NT2/D1 (cell line): Measurements from ENCODE around the gene FBXW11.

Source experiments
- DNase-seq: peaks from one replicate; pipeline ENCODE4 v3.0.0-alpha.2; 2011; ENCODE audit warnings: low read depth, low spot score
- H3K27me3 ChIP-seq: 2 replicates; pipeline ENCODE4 v1.6.0; 2011; ENCODE audit warnings: mild to moderate bottlenecking; ENCODE audit not compliant: insufficient read length, insufficient read depth
- H3K36me3 ChIP-seq: 2 replicates; pipeline ENCODE4 v1.6.1; 2011; ENCODE audit warnings: mild to moderate bottlenecking, low read length, mixed read lengths; ENCODE audit not compliant: insufficient read depth, insufficient read length
- H3K4me1 ChIP-seq: 2 replicates; pipeline ENCODE4 v1.5.1; 2011; ENCODE audit not compliant: insufficient read depth, insufficient read length
- H3K4me3 ChIP-seq: 2 replicates; pipeline ENCODE4 v1.5.1; 2011; ENCODE audit warnings: low read depth; ENCODE audit not compliant: insufficient read length
- H3K9ac ChIP-seq: 2 replicates; pipeline ENCODE4 v1.6.0; 2011; ENCODE audit warnings: low read depth; ENCODE audit not compliant: insufficient read length
- H3K9me3 ChIP-seq: 2 replicates; pipeline ENCODE4 v1.5.1; 2011; ENCODE audit warnings: mild to moderate bottlenecking, low read length; ENCODE audit not compliant: insufficient read depth
- SUZ12 ChIP-seq: IDR thresholded peaks from 2 replicates; pipeline ENCODE4 v1.6.1; 2011; ENCODE audit not compliant: insufficient read length, insufficient read depth; ENCODE audit errors: extremely low read depth
- YY1 ChIP-seq: IDR thresholded peaks from 2 replicates; pipeline ENCODE4 v1.6.1; 2011; ENCODE audit not compliant: insufficient read length, insufficient read depth
- ZNF274 ChIP-seq: IDR thresholded peaks from 2 replicates; pipeline ENCODE4 v1.6.1; 2011; ENCODE audit warnings: mild to moderate bottlenecking, low read depth, low read length

Gene FBXW11

GRCh38 chr5:172006321-172007174 is at the start of gene FBXW11:
TSS of gene FBXW11 (minus strand) at chr5:172006638. CDS start at chr5:172006502, 136 bp downstream.
- TF ChIP-seq YY1 (no peak), ZNF274 (no peak), SUZ12 (no peak)
- peak within 1 kb of the TSS; percentile 98 for H3K9ac ChIP-seq
- H3K27me3 ChIP-seq, result no peaks in the 10 kb centered on the region
- DNase-seq, result peak; percentile 90
- H3K4me1 ChIP-seq, result peaks cover 2% of the 10 kb centered on the region
- no peaks in the 10 kb centered on the region for H3K9me3 ChIP-seq
- peak within 1 kb of the TSS; percentile 94 for H3K4me3 ChIP-seq
- H3K36me3 ChIP-seq, result no peaks in the 10 kb centered on the region

DNA sequence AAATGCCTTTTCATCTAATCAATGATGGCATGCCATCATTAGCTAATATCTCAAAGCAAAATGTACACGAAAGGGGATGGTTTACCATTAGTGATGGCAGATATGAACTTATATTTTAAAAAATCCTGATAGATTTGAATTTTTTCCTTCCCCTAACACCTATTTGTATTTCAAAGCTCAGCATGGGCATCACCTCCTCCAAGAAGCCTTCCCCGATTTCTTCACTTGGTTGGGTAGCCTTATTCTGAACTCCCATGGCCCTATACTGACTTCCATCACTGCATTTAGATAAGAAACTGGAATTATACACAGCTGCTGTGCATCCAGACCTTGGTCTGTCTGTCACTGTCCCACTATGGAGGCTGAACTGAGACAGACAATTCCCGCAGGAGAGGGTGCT is 49.6 kb upstream of the FBXW11 start:
- H3K9me3 ChIP-seq, result no peaks in the 10 kb centered on the region
- no peak overlapping the region for H3K9ac ChIP-seq
- peaks cover 5% of the 10 kb centered on the region for H3K4me1 ChIP-seq
- TF ChIP-seq ZNF274, result no peak
- TF ChIP-seq YY1, result no peak
- no peak for TF ChIP-seq SUZ12
- no peak for DNase-seq
- H3K27me3 ChIP-seq, result no peaks in the 10 kb centered on the region
- H3K4me3 ChIP-seq, result no peak overlapping the region
- H3K36me3 ChIP-seq, result peaks cover 65% of the 10 kb centered on the region

GRCh38 chr5:172055421-172055820 is 49.0 kb upstream of the FBXW11 start:
- Histone ChIP-seq H3K9me3 (no peaks in the 10 kb centered on the region), H3K4me3 (no peak overlapping the region), H3K36me3 (peaks cover 59% of the 10 kb centered on the region), H3K4me1 (peaks cover 5% of the 10 kb centered on the region), H3K9ac (no peak overlapping the region), H3K27me3 (no peaks in the 10 kb centered on the region)
- DNase-seq, result no peak
- TF ChIP-seq YY1 (no peak), ZNF274 (no peak), SUZ12 (no peak)

DNA sequence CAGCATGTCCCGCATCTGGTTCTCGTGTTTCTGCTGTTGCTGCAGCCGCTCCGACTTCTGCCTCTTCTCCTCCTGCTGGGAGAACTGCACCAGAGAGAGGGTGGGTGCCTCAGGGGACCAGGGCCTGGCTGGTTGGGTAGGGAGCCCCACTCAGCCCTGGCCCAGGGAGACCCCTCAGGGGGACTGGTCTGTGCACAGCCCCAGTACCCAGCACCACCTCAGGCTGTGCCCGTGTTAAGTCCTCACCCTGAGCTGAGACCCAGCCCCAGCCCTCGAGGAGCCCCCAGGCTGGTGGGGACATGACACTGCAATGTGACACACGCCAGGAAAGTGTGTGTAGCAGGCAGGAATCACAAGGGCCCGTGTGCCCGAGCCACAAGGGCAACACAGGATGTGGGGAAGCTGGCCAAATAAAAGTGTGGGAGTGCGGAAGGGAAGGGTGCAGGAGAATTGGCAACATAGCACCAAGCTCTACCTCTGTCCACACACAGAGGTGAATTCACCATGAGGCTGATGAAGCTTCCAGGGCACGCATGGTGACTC is 48.2 kb upstream of the FBXW11 start:
- Histone ChIP-seq H3K9me3 (no peaks in the 10 kb centered on the region), H3K4me1 (peaks cover 5% of the 10 kb centered on the region), H3K9ac (no peak overlapping the region), H3K36me3 (peaks cover 57% of the 10 kb centered on the region), H3K4me3 (no peak overlapping the region), H3K27me3 (no peaks in the 10 kb centered on the region)
- TF ChIP-seq ZNF274, result no peak
- TF ChIP-seq SUZ12, result no peak
- no peak for TF ChIP-seq YY1
- DNase-seq, result no peak

DNA sequence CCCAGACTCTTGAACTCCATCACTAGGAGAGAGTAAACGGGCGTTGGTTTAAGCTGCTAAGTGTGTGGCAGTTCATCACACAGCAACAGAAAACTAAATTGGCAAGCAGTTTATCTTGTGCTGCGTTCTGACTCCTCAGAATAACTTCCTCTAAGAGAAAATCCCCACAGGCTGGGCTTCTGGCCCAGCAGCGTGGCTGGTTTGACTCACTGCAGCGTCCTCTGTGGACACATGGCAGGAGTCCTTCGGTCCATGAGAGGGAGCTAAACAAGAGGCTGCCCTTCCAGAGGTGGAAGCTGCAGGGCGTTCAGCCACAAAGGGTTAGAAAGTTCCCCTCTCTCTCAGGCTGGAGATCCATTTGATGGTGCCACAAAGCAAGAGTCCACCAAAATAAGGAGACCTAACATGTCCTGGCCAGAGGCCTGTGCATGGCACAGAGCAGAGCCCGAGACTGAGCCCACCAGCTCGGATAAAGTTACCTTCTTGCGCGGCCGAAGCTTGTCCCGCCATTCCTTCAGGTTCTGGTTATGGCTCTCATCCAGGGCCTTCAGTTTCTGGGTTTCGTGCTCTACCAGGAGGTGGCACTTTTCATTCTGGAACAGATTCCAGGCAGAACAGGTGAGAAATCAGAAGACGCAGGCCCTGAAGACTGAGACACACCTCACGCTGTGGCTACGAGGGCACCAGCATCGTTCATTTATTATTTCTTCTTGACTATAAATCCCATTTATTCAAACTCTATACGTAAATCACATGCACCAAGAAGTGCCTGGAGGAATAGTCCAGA is 46.2 kb upstream of the FBXW11 start:
- Histone ChIP-seq H3K9me3 (no peaks in the 10 kb centered on the region), H3K4me3 (no peak overlapping the region), H3K9ac (no peak overlapping the region), H3K36me3 (peaks cover 54% of the 10 kb centered on the region), H3K4me1 (peaks cover 8% of the 10 kb centered on the region), H3K27me3 (no peaks in the 10 kb centered on the region)
- no peak for DNase-seq
- no peak for TF ChIP-seq SUZ12
- TF ChIP-seq ZNF274, result no peak
- TF ChIP-seq YY1, result no peak

- Histone ChIP-seq H3K4me1 (peaks cover 11% of the 10 kb centered on the region), H3K9ac (no peak overlapping the region), H3K36me3 (peaks cover 46% of the 10 kb centered on the region), H3K27me3 (no peaks in the 10 kb centered on the region), H3K9me3 (no peaks in the 10 kb centered on the region), H3K4me3 (no peak overlapping the region)
- no peak for DNase-seq
- TF ChIP-seq SUZ12, result no peak
- no peak for TF ChIP-seq ZNF274
- TF ChIP-seq YY1, result no peak
These were observed 45.4 kb upstream of the FBXW11 start for GRCh38 chr5:172051643-172052339.

- TF ChIP-seq ZNF274, result no peak
- no peak for TF ChIP-seq YY1
- TF ChIP-seq SUZ12, result no peak
- Histone ChIP-seq H3K27me3 (no peaks in the 10 kb centered on the region), H3K9me3 (no peaks in the 10 kb centered on the region), H3K4me1 (peaks cover 11% of the 10 kb centered on the region), H3K4me3 (no peak overlapping the region), H3K36me3 (peaks cover 46% of the 10 kb centered on the region), H3K9ac (no peak overlapping the region)
- no peak for DNase-seq
These were observed 43.6 kb upstream of the FBXW11 start for GRCh38 chr5:172050080-172050479.
